ENCODE data around the gene TACC2.

- TF ChIP-seq CTCF (conservative IDR thresholded peaks at IDR 0.05; ENCODE audit: low read depth in 2 of 2) (no peak), POLR2AphosphoS5 (IDR thresholded peaks at IDR 0.05; ENCODE audit: low read depth) (no peak), EZH2phosphoT487 (IDR thresholded peaks at IDR 0.05; ENCODE audit: unreplicated experiment) (no peak)
These were observed 184.9 kb downstream of the TACC2 start for GRCh38 chr10:122173766-122174435.
